Nephron progenitor cell (in vitro differentiated cells): ENCODE data around the gene USP50.

Source experiments
- DNase-seq: peaks from one replicate; pipeline ENCODE4 v3.0.0; 2021
- H3K27ac Mint-ChIP-seq: 2 replicates; pipeline ENCODE4 v1.8.0; 2021; ENCODE audit warnings: mild to moderate bottlenecking, moderate library complexity, mixed read lengths
- H3K27me3 Mint-ChIP-seq: 2 replicates; pipeline ENCODE4 v1.8.0; 2021; ENCODE audit warnings: mild to moderate bottlenecking, low read depth, mixed read lengths; ENCODE audit not compliant: poor library complexity
- H3K36me3 Mint-ChIP-seq: 2 replicates; pipeline ENCODE4 v1.8.0; 2021; ENCODE audit warnings: low read depth, mixed read lengths
- H3K4me1 Mint-ChIP-seq: 2 replicates; pipeline ENCODE4 v1.8.0; 2021; ENCODE audit warnings: mixed read lengths
- H3K4me3 Mint-ChIP-seq: 2 replicates; pipeline ENCODE4 v1.8.0; 2021; ENCODE audit warnings: mild to moderate bottlenecking, moderate library complexity, mixed read lengths
- H3K9me3 Mint-ChIP-seq: 2 replicates; pipeline ENCODE4 v1.8.0; 2021; ENCODE audit warnings: mild to moderate bottlenecking, moderate library complexity, mixed read lengths
- TF ChIP-seq, protein P1 (sequence below): fragments of 200-600 bp; sonication (generic); IDR thresholded peaks from 2 replicates; pipeline ENCODE4 v1.5.0; 2021; ENCODE audit warnings: antibody characterized with exemption

Gene USP50

DNA sequence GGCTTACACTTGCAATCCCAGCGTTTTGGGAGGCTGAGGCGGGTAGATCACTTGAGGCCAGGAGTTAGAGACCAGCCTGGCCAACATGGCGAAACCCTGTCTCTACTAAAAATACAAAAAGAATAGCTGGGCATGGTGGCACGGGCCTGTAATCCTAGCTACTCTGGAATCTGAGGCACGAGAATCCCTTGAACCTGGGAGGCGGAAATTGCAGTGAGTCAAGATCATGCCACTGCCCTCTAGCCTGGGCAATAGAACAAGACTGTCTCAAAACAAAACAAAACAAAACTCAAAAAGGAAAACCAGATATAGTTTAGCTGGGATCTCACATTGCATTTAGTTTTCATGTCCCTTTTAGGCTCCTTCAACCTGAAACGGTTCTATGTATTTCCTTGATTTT, 2.9 kb upstream of the USP50 start:
- peaks cover 7% of the 10 kb centered on the region for H3K36me3 Mint-ChIP-seq
- H3K27ac Mint-ChIP-seq = no peak overlapping the region
- H3K4me1 Mint-ChIP-seq = no peaks in the 10 kb centered on the region
- H3K4me3 Mint-ChIP-seq = no peak overlapping the region
- TF ChIP-seq, protein P1, sequence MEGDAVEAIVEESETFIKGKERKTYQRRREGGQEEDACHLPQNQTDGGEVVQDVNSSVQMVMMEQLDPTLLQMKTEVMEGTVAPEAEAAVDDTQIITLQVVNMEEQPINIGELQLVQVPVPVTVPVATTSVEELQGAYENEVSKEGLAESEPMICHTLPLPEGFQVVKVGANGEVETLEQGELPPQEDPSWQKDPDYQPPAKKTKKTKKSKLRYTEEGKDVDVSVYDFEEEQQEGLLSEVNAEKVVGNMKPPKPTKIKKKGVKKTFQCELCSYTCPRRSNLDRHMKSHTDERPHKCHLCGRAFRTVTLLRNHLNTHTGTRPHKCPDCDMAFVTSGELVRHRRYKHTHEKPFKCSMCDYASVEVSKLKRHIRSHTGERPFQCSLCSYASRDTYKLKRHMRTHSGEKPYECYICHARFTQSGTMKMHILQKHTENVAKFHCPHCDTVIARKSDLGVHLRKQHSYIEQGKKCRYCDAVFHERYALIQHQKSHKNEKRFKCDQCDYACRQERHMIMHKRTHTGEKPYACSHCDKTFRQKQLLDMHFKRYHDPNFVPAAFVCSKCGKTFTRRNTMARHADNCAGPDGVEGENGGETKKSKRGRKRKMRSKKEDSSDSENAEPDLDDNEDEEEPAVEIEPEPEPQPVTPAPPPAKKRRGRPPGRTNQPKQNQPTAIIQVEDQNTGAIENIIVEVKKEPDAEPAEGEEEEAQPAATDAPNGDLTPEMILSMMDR = no peak
- no peak for DNase-seq
- H3K9me3 Mint-ChIP-seq = no peaks in the 10 kb centered on the region
- H3K27me3 Mint-ChIP-seq = peaks cover 5% of the 10 kb centered on the region

DNA sequence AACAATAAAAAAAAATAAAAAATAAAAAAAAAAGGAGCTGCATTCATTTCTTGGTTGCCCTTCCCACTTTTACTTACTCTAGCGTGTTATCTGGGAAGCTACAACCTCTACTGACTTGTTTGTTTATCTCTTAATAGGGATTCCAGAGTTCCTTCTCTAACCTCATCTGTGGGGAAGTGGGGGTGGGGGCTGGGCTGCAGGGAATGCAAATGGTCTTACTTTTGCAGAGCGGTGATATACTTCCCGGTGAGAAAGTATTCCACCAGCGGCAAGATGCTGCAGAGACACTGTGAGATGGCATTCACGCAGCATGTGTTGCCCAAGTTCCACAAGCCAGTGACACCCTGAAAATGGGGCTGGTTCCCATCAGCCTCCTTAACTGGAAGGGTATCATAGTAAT, 2.1 kb downstream of the USP50 start:
- no peaks in the 10 kb centered on the region for H3K9me3 Mint-ChIP-seq
- H3K36me3 Mint-ChIP-seq = no peaks in the 10 kb centered on the region
- peaks cover 40% of the 10 kb centered on the region for H3K4me1 Mint-ChIP-seq
- no peak for DNase-seq
- H3K27me3 Mint-ChIP-seq = no peaks in the 10 kb centered on the region
- no peak overlapping the region for H3K4me3 Mint-ChIP-seq
- H3K27ac Mint-ChIP-seq = no peak overlapping the region
- TF ChIP-seq, protein P1 = no peak

DNA sequence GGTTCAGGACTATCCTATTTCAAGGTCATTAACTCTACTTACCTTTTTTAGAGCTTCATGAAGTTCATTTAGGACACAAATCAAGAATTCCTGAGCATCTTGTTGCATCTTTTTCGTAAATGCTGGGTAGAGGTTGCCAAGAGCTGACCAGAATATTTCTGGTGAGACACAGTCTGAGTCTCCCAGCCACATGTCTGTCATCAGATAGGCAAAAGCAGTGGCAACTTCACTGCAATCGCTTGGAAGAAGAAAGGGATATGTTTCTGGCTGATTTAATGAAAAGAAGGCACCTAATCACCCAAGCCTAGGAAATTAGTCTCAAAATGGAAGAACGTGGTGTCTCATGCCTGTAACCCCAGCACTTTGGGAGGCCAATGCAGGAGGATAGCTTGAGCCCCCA, 2.9 kb downstream of the USP50 start:
- Mint-ChIP-seq H3K9me3 (no peaks in the 10 kb centered on the region), H3K27me3 (no peaks in the 10 kb centered on the region), H3K4me1 (peaks cover 40% of the 10 kb centered on the region), H3K27ac (peak overlapping the region; percentile 51), H3K36me3 (no peaks in the 10 kb centered on the region), H3K4me3 (no peak overlapping the region)
- TF ChIP-seq, protein P1 = no peak
- no peak for DNase-seq

DNA sequence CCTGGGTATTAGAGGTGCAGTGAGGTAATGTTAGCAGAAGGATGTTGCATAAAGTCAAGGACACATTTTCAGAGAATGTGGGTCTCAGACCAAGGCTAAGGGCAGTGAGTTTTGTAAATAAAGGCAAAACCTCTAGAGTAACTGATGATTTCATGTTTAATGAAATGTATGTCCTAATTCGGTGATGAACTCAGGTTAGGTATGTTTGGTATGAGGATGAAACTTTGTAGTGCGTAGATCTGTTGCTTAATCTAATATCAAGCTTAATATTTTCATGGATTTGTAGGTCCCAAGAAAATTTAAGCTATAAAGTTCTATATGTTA, 3.6 kb downstream of the USP50 start:
- TF ChIP-seq, protein P1 = no peak
- Mint-ChIP-seq H3K27ac (no peak overlapping the region), H3K4me1 (peaks cover 40% of the 10 kb centered on the region), H3K36me3 (no peaks in the 10 kb centered on the region), H3K4me3 (no peak overlapping the region), H3K27me3 (no peaks in the 10 kb centered on the region), H3K9me3 (no peaks in the 10 kb centered on the region)
- no peak for DNase-seq

DNA sequence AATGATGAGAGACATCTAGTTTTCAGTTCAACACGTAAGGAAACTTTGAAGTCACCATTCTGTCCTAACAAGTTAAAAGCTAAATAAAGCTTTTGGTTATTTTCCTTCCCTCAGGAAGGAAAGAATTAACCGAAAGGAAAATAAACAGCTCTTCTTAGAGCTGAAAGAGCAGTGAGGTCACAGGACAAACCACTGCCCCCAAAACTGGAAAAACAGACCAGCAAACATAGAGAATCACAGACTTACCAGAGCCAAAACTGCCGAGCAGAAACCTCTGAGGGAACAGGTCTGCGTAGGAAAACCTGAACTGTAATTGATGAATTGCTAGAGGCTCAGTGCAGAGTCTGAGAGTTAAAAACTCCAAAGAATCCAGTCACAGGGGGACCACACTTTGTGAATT, 14.7 kb downstream of the USP50 start:
- H3K27me3 Mint-ChIP-seq = peaks cover 7% of the 10 kb centered on the region
- peaks cover 5% of the 10 kb centered on the region for H3K9me3 Mint-ChIP-seq
- H3K27ac Mint-ChIP-seq = peak overlapping the region; percentile 74
- TF ChIP-seq, protein P1 = no peak
- peaks cover 11% of the 10 kb centered on the region for H3K36me3 Mint-ChIP-seq
- DNase-seq = no peak
- no peaks in the 10 kb centered on the region for H3K4me1 Mint-ChIP-seq
- no peak overlapping the region for H3K4me3 Mint-ChIP-seq

DNA sequence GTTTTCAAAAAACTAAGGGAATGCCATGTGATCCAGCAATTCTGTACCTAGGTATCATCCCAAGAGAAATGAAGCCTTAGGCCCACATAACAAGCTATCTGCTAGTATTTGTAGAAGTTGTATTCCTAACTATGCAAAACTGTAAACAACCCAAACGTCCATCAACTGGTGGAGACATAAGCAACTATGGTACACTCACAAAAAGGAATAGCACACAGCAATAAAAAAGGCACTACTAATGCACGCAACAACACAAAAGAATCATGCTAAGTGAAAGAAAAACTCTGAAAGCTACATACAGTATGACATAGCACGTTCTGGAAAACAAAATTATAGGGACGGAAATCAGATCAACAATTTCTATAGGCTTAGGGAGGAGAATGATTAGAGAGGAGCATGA, 15.3 kb downstream of the USP50 start:
- Mint-ChIP-seq H3K27me3 (peaks cover 7% of the 10 kb centered on the region), H3K9me3 (peaks cover 5% of the 10 kb centered on the region), H3K4me3 (no peak overlapping the region), H3K36me3 (peaks cover 11% of the 10 kb centered on the region), H3K27ac (peak overlapping the region; percentile 26), H3K4me1 (no peaks in the 10 kb centered on the region)
- DNase-seq = no peak
- TF ChIP-seq, protein P1 = no peak
